OCI-LY3 (cell line): Measurements from ENCODE around the gene SFXN5.

Experiments used
- EZH2phosphoT487 ChIP-seq: fragments of 200-600 bp; shearing (Covaris generic); IDR thresholded peaks from 2 replicates; pipeline ENCODE4 v1.6.1; 2018; ENCODE audit warnings: antibody characterized with exemption, mixed run types, low read depth
- TF ChIP-seq, protein P1 (sequence below): fragments of 200-600, 300-600 bp; sonication (generic); IDR thresholded peaks from 2 replicates; pipeline ENCODE4 v1.5.1; 2014; ENCODE audit warnings: antibody characterized with exemption, low read length, low read depth

DNA sequence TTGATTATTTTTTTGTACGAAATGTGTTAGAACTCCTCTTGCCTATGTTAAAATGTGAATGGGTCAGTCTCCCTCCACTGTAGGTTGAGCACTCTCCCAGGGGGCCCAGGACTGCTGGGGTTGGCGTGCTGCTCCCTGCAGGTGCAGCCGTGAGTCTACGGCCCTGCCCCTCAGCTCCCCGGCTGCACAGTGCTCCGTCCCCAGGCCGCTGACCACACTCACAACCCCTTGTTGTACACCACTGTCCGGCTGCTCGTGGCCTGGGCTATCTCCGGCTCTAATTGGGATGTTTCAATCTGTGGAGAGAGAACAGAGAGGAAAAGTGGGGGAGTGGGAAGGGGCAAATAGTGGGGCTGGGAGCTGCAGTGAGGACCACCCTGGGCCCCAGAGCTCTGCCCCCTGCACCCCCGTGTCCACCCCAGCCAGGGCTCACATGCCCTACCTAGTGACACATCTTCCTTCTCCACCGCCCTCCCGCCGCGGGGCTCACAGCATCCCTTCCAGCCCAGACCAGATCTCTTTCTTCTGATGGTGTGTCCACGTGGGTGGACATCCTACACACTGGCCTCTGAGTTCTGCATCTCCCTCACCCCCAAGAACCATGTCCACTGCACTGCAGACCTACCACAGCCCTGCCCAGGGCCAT, 126.6 kb downstream of the SFXN5 start:
- TF ChIP-seq, protein P1, sequence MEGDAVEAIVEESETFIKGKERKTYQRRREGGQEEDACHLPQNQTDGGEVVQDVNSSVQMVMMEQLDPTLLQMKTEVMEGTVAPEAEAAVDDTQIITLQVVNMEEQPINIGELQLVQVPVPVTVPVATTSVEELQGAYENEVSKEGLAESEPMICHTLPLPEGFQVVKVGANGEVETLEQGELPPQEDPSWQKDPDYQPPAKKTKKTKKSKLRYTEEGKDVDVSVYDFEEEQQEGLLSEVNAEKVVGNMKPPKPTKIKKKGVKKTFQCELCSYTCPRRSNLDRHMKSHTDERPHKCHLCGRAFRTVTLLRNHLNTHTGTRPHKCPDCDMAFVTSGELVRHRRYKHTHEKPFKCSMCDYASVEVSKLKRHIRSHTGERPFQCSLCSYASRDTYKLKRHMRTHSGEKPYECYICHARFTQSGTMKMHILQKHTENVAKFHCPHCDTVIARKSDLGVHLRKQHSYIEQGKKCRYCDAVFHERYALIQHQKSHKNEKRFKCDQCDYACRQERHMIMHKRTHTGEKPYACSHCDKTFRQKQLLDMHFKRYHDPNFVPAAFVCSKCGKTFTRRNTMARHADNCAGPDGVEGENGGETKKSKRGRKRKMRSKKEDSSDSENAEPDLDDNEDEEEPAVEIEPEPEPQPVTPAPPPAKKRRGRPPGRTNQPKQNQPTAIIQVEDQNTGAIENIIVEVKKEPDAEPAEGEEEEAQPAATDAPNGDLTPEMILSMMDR: no peak
- no peak for TF ChIP-seq EZH2phosphoT487
